ENCODE measurements around the gene PPP1R37. TPM values are rescaled to one million over a fixed set of nuclear protein-coding genes. Genes with fewer than 3 reads are reported as not detected.
"Not testable (repeated sequence)": the region's sequence is repeated elsewhere in the genome, so short reads cannot be mapped to it uniquely, and the experiment has no call there.

The PPP1R37 gene
- total RNA-seq, 1 donor from 2014 or later, result 18.2 TPM

DNA sequence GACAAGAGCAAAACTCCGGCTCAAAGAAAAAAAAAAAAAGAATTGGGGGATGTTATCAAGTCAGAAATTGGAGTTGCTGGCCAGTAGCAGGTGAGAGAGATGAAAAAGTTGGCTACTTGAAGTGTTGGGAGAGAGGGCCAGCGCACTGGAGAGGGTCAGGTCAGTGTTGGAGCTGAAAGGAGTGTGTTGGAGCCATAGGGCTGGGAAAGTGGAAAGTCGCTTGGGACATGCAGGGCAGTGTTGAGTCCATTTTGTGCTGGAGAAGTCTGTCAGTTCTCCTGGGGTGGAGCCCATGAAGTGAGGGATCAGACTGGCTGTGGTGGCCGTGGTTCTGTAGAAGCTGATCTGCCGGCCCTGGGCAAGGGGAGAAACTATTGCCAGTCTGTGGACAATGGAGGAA is 1.7 kb downstream of the PPP1R37 start:
- no peak for DNase-seq (ENCODE audit: low read depth in 2 of 2)

- no peak for DNase-seq (ENCODE audit: low read depth in 2 of 2)
Measured at GRCh38 chr19:45095496-45096413, 2.8 kb downstream of the PPP1R37 start.

GRCh38 chr19:45096700-45097099 is 3.7 kb downstream of the PPP1R37 start:
- no peak for DNase-seq (ENCODE audit: low read depth in 2 of 2)

GRCh38 chr19:45097450-45097775 is 4.4 kb downstream of the PPP1R37 start:
- no peak for DNase-seq (ENCODE audit: low read depth in 2 of 2)

DNA sequence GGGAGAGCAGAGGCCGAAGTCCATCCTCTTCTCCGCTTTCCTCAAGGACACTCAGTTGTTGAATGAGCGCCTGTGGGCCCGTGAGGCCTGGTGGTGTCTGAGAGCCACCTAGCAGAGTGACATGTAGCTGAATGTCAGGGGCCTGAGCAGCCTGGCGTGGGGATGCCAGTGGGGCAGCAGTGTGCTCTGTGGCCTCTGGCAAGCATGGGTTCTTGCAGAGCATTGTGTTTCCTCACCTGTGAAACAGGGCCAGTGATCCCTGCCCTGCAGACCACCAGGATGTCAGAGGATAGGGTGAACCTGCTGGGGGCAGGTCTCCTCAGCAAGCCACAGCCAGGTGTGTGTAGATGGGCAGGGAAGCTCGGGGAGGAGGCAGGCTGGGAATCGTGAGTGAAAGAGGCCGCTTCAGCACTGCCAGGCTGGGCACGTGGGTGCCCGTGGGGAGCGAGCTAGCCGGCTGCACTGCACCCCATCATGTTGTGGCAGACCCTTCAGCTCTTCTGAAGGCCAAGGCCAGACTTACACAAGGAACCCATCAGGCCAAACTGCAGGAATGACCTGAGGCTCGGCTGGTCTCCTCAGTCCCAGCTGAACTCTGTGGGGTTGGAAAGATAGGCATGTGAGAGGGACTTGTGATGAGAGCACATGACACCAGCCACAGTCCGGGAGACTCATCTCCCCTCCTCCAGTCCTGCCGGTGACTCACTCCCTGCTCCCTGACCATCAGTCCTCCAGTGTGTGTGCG is 5.0 kb downstream of the PPP1R37 start:
- peak; percentile 79 to 96 for DNase-seq (ENCODE audit: low read depth in 2 of 2)

GRCh38 chr19:45098521-45099466 is 5.8 kb downstream of the PPP1R37 start:
- DNase-seq (ENCODE audit: low read depth in 2 of 2), result peak; percentile 74 to 84

GRCh38 chr19:45099467-45100191 is 6.7 kb downstream of the PPP1R37 start:
- peak in 1 of 2 donors; percentile 38 for DNase-seq (ENCODE audit: low read depth in 2 of 2)

- DNase-seq (ENCODE audit: low read depth in 2 of 2), result no peak
Measured at GRCh38 chr19:45100201-45100600, 7.2 kb downstream of the PPP1R37 start.

- peak in 1 of 2 donors; percentile 36 for DNase-seq (ENCODE audit: low read depth in 2 of 2)
Measured at GRCh38 chr19:45100846-45101252, 7.9 kb downstream of the PPP1R37 start.

DNA sequence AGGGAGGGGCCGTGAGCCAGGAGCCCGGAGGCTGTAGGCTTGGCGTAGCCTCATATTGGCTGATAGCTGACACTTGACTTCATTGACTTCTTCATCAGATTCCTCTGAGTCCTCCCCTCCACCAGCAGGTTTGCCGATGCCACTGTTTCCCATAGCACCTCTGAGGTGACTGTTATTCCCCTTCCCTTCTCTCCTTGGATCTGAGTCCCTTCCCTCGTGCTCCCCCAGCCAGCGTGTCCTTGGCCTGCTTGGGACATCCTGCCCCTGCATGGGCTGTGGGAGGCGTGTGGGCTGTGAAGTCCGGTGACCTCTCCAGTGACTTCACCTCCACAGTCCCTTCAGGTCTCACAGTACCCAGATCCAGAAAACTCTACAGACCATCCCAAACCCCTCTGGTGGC is 8.8 kb downstream of the PPP1R37 start:
- DNase-seq (ENCODE audit: low read depth in 2 of 2), result no peak

GRCh38 chr19:45102481-45102880 is 9.5 kb downstream of the PPP1R37 start:
- DNase-seq (ENCODE audit: low read depth in 2 of 2), result no peak

GRCh38 chr19:45103156-45103507 is 10.2 kb downstream of the PPP1R37 start:
- DNase-seq (ENCODE audit: low read depth in 2 of 2), result no peak

DNA sequence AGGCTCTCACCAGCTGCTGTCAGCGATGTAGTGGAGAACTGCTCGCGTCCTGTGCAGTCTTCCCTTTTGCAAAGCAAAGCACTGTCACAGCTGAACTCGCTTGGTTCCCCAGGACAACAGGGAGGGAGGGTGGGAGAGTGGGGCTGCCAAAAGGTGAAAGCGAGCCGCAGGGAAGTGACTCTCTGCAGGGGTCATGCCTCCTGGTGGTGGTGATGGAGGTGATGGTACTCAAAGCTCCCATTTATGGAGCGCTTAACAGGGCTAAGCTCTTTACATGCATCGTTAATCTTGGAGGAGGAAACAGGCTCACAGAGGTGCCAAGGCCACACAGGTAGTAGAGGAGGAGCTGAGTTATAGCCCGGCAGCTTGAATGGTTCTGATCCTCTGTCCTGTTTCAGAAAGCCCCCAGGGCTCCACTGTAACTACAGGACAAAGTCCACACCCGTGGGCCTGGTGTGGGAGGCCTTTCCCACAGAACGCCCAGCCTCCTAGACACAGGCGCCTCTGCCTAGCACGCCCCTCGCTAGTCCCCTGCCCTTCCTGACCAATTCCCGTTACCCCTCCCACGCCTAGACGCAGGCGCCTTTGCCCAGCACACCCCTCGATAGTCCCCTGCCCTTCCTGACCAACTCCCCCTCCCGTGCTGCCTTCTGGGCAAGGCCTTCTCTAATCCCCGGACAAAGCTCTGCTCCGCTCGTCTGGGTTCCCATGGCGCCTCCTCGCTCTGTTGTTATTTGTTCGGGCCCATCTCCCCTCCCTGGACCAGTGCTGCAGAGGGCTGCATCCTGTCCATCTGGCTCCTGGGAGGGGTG is 10.7 kb downstream of the PPP1R37 start:
- DNase-seq (ENCODE audit: low read depth in 2 of 2), result no peak

- no peak for DNase-seq (ENCODE audit: low read depth in 2 of 2)
Measured at GRCh38 chr19:45104658-45105349, 11.8 kb downstream of the PPP1R37 start.

GRCh38 chr19:45106363-45106762 is 13.4 kb downstream of the PPP1R37 start:
- DNase-seq (ENCODE audit: low read depth in 2 of 2), result not testable (repeated sequence)

- DNase-seq (ENCODE audit: low read depth in 2 of 2), result peak; percentile 47 to 73
Measured at GRCh38 chr19:45107621-45108150, 14.7 kb downstream of the PPP1R37 start.

GRCh38 chr19:45110851-45111266 is 17.9 kb downstream of the PPP1R37 start:
- DNase-seq (ENCODE audit: low read depth in 2 of 2), result no peak

DNA sequence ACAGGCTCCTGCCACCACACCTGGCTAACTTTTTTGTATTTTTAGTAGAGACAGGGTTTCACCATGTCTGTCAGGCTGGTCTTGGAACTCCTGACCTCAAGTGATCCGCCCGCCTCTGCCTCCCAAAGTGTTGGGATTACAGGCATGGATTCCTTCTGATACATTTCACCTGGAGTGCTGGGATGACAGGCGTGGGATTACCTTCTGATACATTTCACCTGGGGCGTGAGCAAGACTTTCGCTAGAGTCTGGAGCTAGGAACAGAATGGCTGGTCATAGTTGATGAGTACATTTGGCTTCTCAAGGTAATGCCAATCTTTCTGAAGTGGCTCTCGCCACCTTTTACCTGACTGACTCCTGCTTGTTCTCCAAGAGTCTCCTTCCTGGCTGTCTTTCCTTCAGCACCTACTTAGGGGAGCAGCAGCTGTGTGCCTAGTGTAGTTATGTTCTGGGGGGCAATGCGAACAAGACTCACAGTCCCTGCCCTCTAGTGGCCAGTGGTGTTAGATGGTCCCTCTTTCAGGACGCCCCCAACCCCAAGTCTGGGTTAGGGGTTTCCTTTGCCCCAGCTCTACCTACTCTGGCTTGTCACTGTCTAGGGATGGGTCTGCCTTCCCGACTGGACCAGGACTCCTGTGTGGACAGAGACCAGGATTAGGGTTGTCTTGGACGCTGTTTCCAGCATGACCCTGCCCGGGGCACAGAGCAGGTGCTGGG is 19.3 kb downstream of the PPP1R37 start:
- DNase-seq (ENCODE audit: low read depth in 2 of 2), result no peak

DNA sequence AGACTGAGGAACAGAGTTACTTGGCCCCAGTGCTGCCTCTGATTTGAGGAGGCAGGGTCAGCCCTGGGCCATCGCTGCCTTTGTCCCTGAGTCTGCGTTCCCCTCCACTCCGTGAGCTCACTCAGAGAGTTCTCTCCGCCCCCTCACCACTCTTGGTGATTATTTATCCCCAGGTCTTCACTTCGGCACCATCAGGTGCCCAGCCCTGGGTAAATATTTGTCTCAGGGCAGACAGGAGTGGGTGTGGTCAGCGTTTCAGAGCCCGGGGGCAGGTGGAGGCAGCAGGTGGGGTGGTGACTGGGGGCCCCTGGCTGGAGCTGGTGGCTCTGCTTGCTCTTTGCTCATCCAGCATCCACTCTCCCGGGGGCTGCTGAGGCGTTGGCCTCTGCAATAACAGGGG is 20.6 kb downstream of the PPP1R37 start:
- no peak for DNase-seq (ENCODE audit: low read depth in 2 of 2)

All from dermis microvascular lymphatic vessel endothelial cell (primary cell).